Ovary (tissue), 9 donors: ENCODE measurements around the gene STAT4. TPM values are rescaled to one million over a fixed set of nuclear protein-coding genes. Genes with fewer than 3 reads are reported as not detected.

Source experiments
- DNase-seq, 5 donors: peaks; one replicate each; pipeline ENCODE4 v3.0.0-alpha.2; 2019 to 2020
- H3K27ac ChIP-seq, 2 donors: fragments of 200-600 bp; one replicate each; pipeline versions ENCODE4 v1.5.1 to v1.8.0; 2019 to 2022
- H3K27me3 ChIP-seq: fragments of 200-600 bp; one replicate; pipeline ENCODE4 v1.8.0; 2022
- H3K36me3 ChIP-seq: fragments of 200-600 bp; sonication (generic); one replicate; pipeline ENCODE4 v1.5.1; 2019
- H3K4me1 ChIP-seq: one replicate; pipeline ENCODE4 v1.8.1; 2013; ENCODE audit warnings: mild to moderate bottlenecking, moderate library complexity; ENCODE audit not compliant: insufficient read depth
- H3K4me3 ChIP-seq: fragments of 200-600 bp; sonication (generic); one replicate; pipeline ENCODE4 v1.5.1; 2017
- H3K9me3 ChIP-seq, 2 donors: fragments of 200-600 bp in 1 of 2; sonication (generic) in 1 of 2; one replicate each; pipeline versions ENCODE4 v1.5.1 to v1.8.1; 2013 to 2019; ENCODE audit warnings: mild to moderate bottlenecking in 1 of 2, moderate library complexity in 1 of 2
- CTCF ChIP-seq, 3 donors: fragments of 450-650 bp in 2 of 3; fragments of 200-600 bp in 1 of 3; IDR thresholded peaks; one replicate each; pipeline versions ENCODE4 v1.5.1 to v1.8.0; 2016 to 2022; ENCODE audit warnings: antibody characterized with exemption in 3 of 3, mild to moderate bottlenecking in 1 of 3
- EP300 ChIP-seq: sonication (generic); formaldehyde crosslinking; IDR thresholded peaks from one replicate; pipeline ENCODE4 v1.6.1; 2017; ENCODE audit warnings: antibody characterized with exemption
- POLR2A ChIP-seq: fragments of 450-650 bp; IDR thresholded peaks from one replicate; pipeline ENCODE4 v1.6.1; 2017; ENCODE audit warnings: antibody characterized with exemption, mild to moderate bottlenecking, moderate library complexity
- WGBS, 3 donors: extraction: QIAGEN DNeasy Blood & Tissue Kit in 1 of 3; methylation state at CpG; one replicate each; pipeline versions ENCODE4 v1.1.5 to v1.1.7; 2013 to 2017; 5-methylcytosine and 5-hydroxymethylcytosine counted together
- intact Hi-C, 4 donors: fragments of 100-400 bp; cut with DNase I; formaldehyde crosslinking; loops; one replicate each; pipeline versions ENCODE4 v1.11.0 to v1.15.1; 2022 to 2023
- polyA plus RNA-seq, 2 donors: library from polyadenylated mRNA; stranded (reverse); fragments of 200-250 nt in 1 of 2; fragments of 350-450 nt in 1 of 2; fragmentation: Illumina TruSeq in 1 of 2; extraction: RNeasy Lipid Tissue Mini Kit (QIAGEN cat#74804) in 1 of 2; gene quantifications; one replicate each; pipeline ENCODE4 v1.2.3, GENCODE V29; 2013 to 2014
- total RNA-seq, 7 donors: library from RNA; depleted of rRNA in 2 of 7; stranded (reverse); fragments of >200 nt in 2 of 7; fragmentation: NEBNext Ultra II Directional in 3 of 7; extraction: Animal tissue kit (Norgen Biotek cat#: 25700) in 3 of 7; gene quantifications; one replicate each; pipeline versions ENCODE4 v1.1.0 to v1.2.4, GENCODE V29; 2016 to 2023
- donor health status: DM: no; HTN: no; CAD: no; lungs with moderate emphysema.
- donor health status: DM: no; HTN: no; CAD: no.
- donor health status: Bipolar disorder and iron deficiency.
- donor health status: DM: yes; HTN: yes; CAD: no.
- donor health status: DM: no; HTN: no; CAD: no.
- donor health status: DM: yes; HTN: yes; CAD: no.

STAT4 gene
- total and polyA plus RNA-seq, 9 donors, result 0.52 to 3.6 (median 1.5) TPM

- H3K9me3 ChIP-seq, result no peaks in the 10 kb centered on the region
- no peak for TF ChIP-seq EP300
- no peak for TF ChIP-seq POLR2A
- no peak for TF ChIP-seq CTCF (IDR thresholded peaks at IDR 0.05)
- no peaks in the 10 kb centered on the region for H3K27me3 ChIP-seq
- H3K27ac ChIP-seq, result no peak overlapping the region
- no peaks in the 10 kb centered on the region for H3K4me1 ChIP-seq
- 83 to 88% (median 84%) methylated on average over 3 of the region's 3 CpGs for WGBS, 3 donors
- H3K36me3 ChIP-seq, result no peaks in the 10 kb centered on the region
- H3K4me3 ChIP-seq, result no peak overlapping the region
- intact Hi-C loops, result no loop called here
- DNase-seq, result no peak
These were observed 37.8 kb upstream of the STAT4 start for GRCh38 chr2:191188550-191189093.

- Histone ChIP-seq H3K4me3 (no peak overlapping the region), H3K9me3 (no peaks in the 10 kb centered on the region), H3K27me3 (no peaks in the 10 kb centered on the region), H3K4me1 (no peaks in the 10 kb centered on the region), H3K36me3 (no peaks in the 10 kb centered on the region), H3K27ac (no peak overlapping the region)
- intact Hi-C loops, result no loop called here
- no peak for DNase-seq
- WGBS, 3 donors, result 78 to 85% (median 78%) methylated on average over 9 of the region's 9 CpGs
- no peak for TF ChIP-seq POLR2A
- TF ChIP-seq EP300, result no peak
- no peak for TF ChIP-seq CTCF (IDR thresholded peaks at IDR 0.05)
These were observed 36.5 kb upstream of the STAT4 start for GRCh38 chr2:191187105-191187829.

- H3K36me3 ChIP-seq, result no peaks in the 10 kb centered on the region
- no peaks in the 10 kb centered on the region for H3K4me1 ChIP-seq
- no peaks in the 10 kb centered on the region for H3K27me3 ChIP-seq
- DNase-seq, result no peak
- no peak overlapping the region for H3K27ac ChIP-seq
- TF ChIP-seq EP300, result no peak
- H3K9me3 ChIP-seq, result no peaks in the 10 kb centered on the region
- no peak overlapping the region for H3K4me3 ChIP-seq
- intact Hi-C loops, result no loop called here
- WGBS, 3 donors, result 34 to 71% (median 52%) methylated on average over 2 of the region's 2 CpGs
These were observed 33.7 kb upstream of the STAT4 start for GRCh38 chr2:191184457-191184856.

GRCh38 chr2:191183516-191183915 is 32.7 kb upstream of the STAT4 start:
- intact Hi-C loops, result no loop called here
- no peak for DNase-seq
- Histone ChIP-seq H3K36me3 (no peaks in the 10 kb centered on the region), H3K4me1 (no peaks in the 10 kb centered on the region), H3K27ac (no peak overlapping the region), H3K4me3 (no peak overlapping the region), H3K9me3 (no peaks in the 10 kb centered on the region), H3K27me3 (no peaks in the 10 kb centered on the region)
- TF ChIP-seq CTCF (IDR thresholded peaks at IDR 0.05), result no peak
- TF ChIP-seq EP300, result no peak
- TF ChIP-seq POLR2A, result no peak

DNA sequence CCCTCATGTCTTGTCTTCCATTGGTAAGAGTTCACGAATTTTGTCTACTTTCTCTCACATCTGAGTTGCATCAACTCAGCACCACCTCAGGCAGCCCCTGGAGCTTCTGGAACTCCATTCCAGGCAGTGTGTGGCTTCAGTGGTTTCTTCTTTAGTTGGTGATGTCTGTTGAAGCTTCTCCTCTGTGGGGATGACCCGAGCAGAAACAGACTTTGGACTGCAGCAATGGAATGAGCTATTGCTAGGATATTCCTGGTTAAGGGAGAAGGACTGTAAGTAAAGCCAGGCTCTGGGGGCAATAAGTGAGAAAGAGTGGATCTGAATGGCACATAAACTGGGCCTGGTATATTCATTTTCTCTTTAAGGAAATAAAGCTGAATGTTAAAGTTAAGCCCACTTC is 32.3 kb upstream of the STAT4 start:
- intact Hi-C loops, result no loop called here
- Histone ChIP-seq H3K27ac (no peak overlapping the region), H3K27me3 (no peaks in the 10 kb centered on the region), H3K36me3 (no peaks in the 10 kb centered on the region), H3K4me1 (no peaks in the 10 kb centered on the region), H3K4me3 (no peak overlapping the region), H3K9me3 (no peaks in the 10 kb centered on the region)
- DNase-seq, result no peak
- TF ChIP-seq CTCF (IDR thresholded peaks at IDR 0.05) (no peak), POLR2A (no peak), EP300 (no peak)
- 80 to 93% (median 89%) methylated on average over 2 of the region's 2 CpGs for WGBS, 3 donors
